A549 (cell line): ENCODE measurements around the gene RAD18.

Source experiments
- BHLHE40 ChIP-seq: IDR thresholded peaks from 2 replicates; pipeline ENCODE4 v1.6.1; 2012; ENCODE audit warnings: low read depth, low read length, inconsistent platforms
- EP300 ChIP-seq, 2 experiments: fragments of >200 bp; sonication (Bioruptor Twin); formaldehyde crosslinking; IDR thresholded peaks; 2 replicates in 1 of 2; 3 replicates in 1 of 2; pipeline ENCODE4 v1.6.1; 2016 to 2017
- ESRRA ChIP-seq: fragments of 150-350 bp; IDR thresholded peaks from 2 replicates; pipeline ENCODE4 v1.6.1; 2014; ENCODE audit warnings: mild to moderate bottlenecking, low read length, borderline replicate concordance
- JUNB ChIP-seq: fragments of >200 bp; sonication (Bioruptor Twin); formaldehyde crosslinking; IDR thresholded peaks from 2 replicates; pipeline ENCODE4 v1.6.1; 2016
- NFE2L2 ChIP-seq: fragments of 150-350 bp; conservative IDR thresholded peaks from 2 replicates; pipeline ENCODE4 v1.6.1; 2014; ENCODE audit warnings: low read length
- POLR2A ChIP-seq: IDR thresholded peaks from 2 replicates; pipeline ENCODE4 v1.6.1; 2012; ENCODE audit warnings: mild to moderate bottlenecking, low read length
- RCOR1 ChIP-seq: fragments of 150-350 bp; IDR thresholded peaks from 2 replicates; pipeline ENCODE4 v1.6.1; 2014; ENCODE audit warnings: antibody characterized with exemption, low read length, low read depth
- SREBF2 ChIP-seq: fragments of 450-650 bp; IDR thresholded peaks from 2 replicates; pipeline ENCODE4 v1.6.1; 2014; ENCODE audit warnings: mild to moderate bottlenecking, moderate library complexity
- TFCP2L1 ChIP-seq: fragments of 250-450 bp; sonication (Bioruptor Pico); IDR thresholded peaks from 2 replicates; pipeline ENCODE4 v1.5.0; 2021; ENCODE audit warnings: mild to moderate bottlenecking
- ZNF302 ChIP-seq: fragments of 250-450 bp; sonication (Bioruptor Pico); IDR thresholded peaks from 2 replicates; pipeline ENCODE4 v1.9.0; 2021; ENCODE audit warnings: inconsistent platforms, mild to moderate bottlenecking, moderate library complexity
- TF ChIP-seq, protein P1 (sequence below): fragments of >200 bp; sonication (Bioruptor Twin); formaldehyde crosslinking; IDR thresholded peaks from 3 replicates; pipeline ENCODE4 v1.5.1; 2016
- TF ChIP-seq, protein P2 (sequence below): IDR thresholded peaks from 2 replicates; pipeline ENCODE4 v1.6.1; 2012

- TF ChIP-seq, protein P1, sequence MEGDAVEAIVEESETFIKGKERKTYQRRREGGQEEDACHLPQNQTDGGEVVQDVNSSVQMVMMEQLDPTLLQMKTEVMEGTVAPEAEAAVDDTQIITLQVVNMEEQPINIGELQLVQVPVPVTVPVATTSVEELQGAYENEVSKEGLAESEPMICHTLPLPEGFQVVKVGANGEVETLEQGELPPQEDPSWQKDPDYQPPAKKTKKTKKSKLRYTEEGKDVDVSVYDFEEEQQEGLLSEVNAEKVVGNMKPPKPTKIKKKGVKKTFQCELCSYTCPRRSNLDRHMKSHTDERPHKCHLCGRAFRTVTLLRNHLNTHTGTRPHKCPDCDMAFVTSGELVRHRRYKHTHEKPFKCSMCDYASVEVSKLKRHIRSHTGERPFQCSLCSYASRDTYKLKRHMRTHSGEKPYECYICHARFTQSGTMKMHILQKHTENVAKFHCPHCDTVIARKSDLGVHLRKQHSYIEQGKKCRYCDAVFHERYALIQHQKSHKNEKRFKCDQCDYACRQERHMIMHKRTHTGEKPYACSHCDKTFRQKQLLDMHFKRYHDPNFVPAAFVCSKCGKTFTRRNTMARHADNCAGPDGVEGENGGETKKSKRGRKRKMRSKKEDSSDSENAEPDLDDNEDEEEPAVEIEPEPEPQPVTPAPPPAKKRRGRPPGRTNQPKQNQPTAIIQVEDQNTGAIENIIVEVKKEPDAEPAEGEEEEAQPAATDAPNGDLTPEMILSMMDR: no peak
- TF ChIP-seq, protein P2, sequence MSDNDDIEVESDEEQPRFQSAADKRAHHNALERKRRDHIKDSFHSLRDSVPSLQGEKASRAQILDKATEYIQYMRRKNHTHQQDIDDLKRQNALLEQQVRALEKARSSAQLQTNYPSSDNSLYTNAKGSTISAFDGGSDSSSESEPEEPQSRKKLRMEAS: no peak
- TF ChIP-seq ZNF302 (CRISPR knock-in tag) (no peak), BHLHE40 (no peak), ESRRA (no peak), POLR2A (no peak), RCOR1 (no peak), JUNB (no peak), SREBF2 (no peak), NFE2L2 (no peak), TFCP2L1 (CRISPR knock-in tag) (no peak), EP300 (IDR thresholded peaks at IDR 0.05) (no peak)
Measured at GRCh38 chr3:8837162-8837561, 126.1 kb downstream of the RAD18 start.
